Neural cell (in vitro differentiated cells): ENCODE data around the gene IL20RB. TPM values are rescaled to one million over a fixed set of nuclear protein-coding genes. Genes with fewer than 3 reads are reported as not detected.

Experiments
- H2AFZ ChIP-seq: fragments of 200-600, 300-800 bp; sonication (generic), shearing (Covaris generic); 2 replicates; pipeline ENCODE4 v1.6.0; 2014; ENCODE audit warnings: low read depth, mild to moderate bottlenecking, antibody characterized with exemption, low read length, moderate library complexity
- H3F3A ChIP-seq: fragments of 200-600 bp; shearing (Covaris generic); 2 replicates; pipeline ENCODE4 v1.6.1; 2016; ENCODE audit warnings: mild to moderate bottlenecking, moderate library complexity, mixed read lengths, antibody characterized with exemption, low read length; ENCODE audit not compliant: insufficient read depth, poor library complexity, severe bottlenecking
- H3K27ac ChIP-seq: fragments of 200-600, 300-800 bp; sonication (generic), shearing (Covaris generic); 2 replicates; pipeline ENCODE4 v1.5.1; 2014; ENCODE audit warnings: mild to moderate bottlenecking, low read length, moderate library complexity
- H3K27me3 ChIP-seq: fragments of 300-800, 200-600 bp; sonication (generic), shearing (Covaris generic); 2 replicates; pipeline ENCODE4 v1.6.0; 2014; ENCODE audit warnings: mild to moderate bottlenecking, low read depth, low read length, moderate library complexity; ENCODE audit not compliant: insufficient read depth
- H3K36me3 ChIP-seq: fragments of 300-800, 200-600 bp; sonication (generic), shearing (Covaris generic); 2 replicates; pipeline ENCODE4 v1.5.1; 2014; ENCODE audit warnings: mild to moderate bottlenecking, antibody characterized with exemption, low read length, moderate library complexity; ENCODE audit not compliant: insufficient read depth
- H3K4me2 ChIP-seq: fragments of 300-800, 200-600 bp; sonication (generic), shearing (Covaris generic); 2 replicates; pipeline ENCODE4 v1.6.0; 2014; ENCODE audit warnings: mild to moderate bottlenecking, low read length
- H3K4me3 ChIP-seq: fragments of 300-800, 200-600 bp; sonication (generic), shearing (Covaris generic); 2 replicates; pipeline ENCODE4 v1.5.1; 2014; ENCODE audit warnings: mild to moderate bottlenecking, low read length, moderate library complexity
- H3K79me2 ChIP-seq: fragments of 200-600 bp; shearing (Covaris generic); replicated peaks from 2 replicates; pipeline ENCODE4 v1.6.0; 2014; ENCODE audit warnings: mild to moderate bottlenecking, low read length, moderate library complexity; ENCODE audit not compliant: insufficient read depth
- H3K9ac ChIP-seq: fragments of 300-800, 200-600 bp; sonication (generic), shearing (Covaris generic); 2 replicates; pipeline ENCODE4 v1.6.1; 2016; ENCODE audit warnings: mild to moderate bottlenecking, low read length, mixed read lengths
- H3K9me2 ChIP-seq: fragments of 200-600 bp; shearing (Covaris generic); 2 replicates; pipeline ENCODE4 v1.6.1; 2016; ENCODE audit warnings: mild to moderate bottlenecking, low read length, mixed read lengths; ENCODE audit not compliant: insufficient read depth
- H3K9me3 ChIP-seq: fragments of 200-600, 300-800 bp; sonication (generic), shearing (Covaris generic); 2 replicates; pipeline ENCODE4 v1.6.1; 2016; ENCODE audit warnings: mild to moderate bottlenecking, mixed run types, low read length, moderate library complexity, mixed read lengths
- H4K20me1 ChIP-seq: fragments of 200-600 bp; shearing (Covaris generic); 2 replicates; pipeline ENCODE4 v1.6.1; 2016; ENCODE audit warnings: mild to moderate bottlenecking, mixed run types; ENCODE audit not compliant: insufficient read depth
- CTCF ChIP-seq: fragments of 450-650 bp; IDR thresholded peaks from 2 replicates; pipeline ENCODE4 v1.5.1; 2014; ENCODE audit warnings: antibody characterized with exemption, mild to moderate bottlenecking, moderate library complexity; ENCODE audit not compliant: poor library complexity, severe bottlenecking
- EP300 ChIP-seq: fragments of 450-650 bp; conservative IDR thresholded peaks from 2 replicates; pipeline ENCODE4 v1.6.1; 2014; ENCODE audit warnings: antibody characterized with exemption, mild to moderate bottlenecking, moderate library complexity; ENCODE audit not compliant: poor library complexity, severe bottlenecking
- EZH2 ChIP-seq: fragments of 200-600, 300-800 bp; shearing (Covaris generic), sonication (generic); IDR thresholded peaks from 2 replicates; pipeline ENCODE4 v1.6.1; 2014; ENCODE audit warnings: antibody characterized with exemption, low read length, borderline replicate concordance, mild to moderate bottlenecking; ENCODE audit not compliant: insufficient read depth, poor library complexity, severe bottlenecking
- MXI1 ChIP-seq: fragments of 450-650 bp; conservative IDR thresholded peaks from 2 replicates; pipeline ENCODE4 v1.6.1; 2014; ENCODE audit warnings: antibody characterized with exemption, mild to moderate bottlenecking; ENCODE audit not compliant: poor library complexity, severe bottlenecking
- POLR2AphosphoS5 ChIP-seq: IDR thresholded peaks from 2 replicates; pipeline ENCODE4 v1.6.1; 2012
- RAD21 ChIP-seq: fragments of 450-650 bp; conservative IDR thresholded peaks from 2 replicates; pipeline ENCODE4 v1.6.1; 2014; ENCODE audit warnings: antibody characterized with exemption, mild to moderate bottlenecking, moderate library complexity
- REST ChIP-seq: IDR thresholded peaks from 2 replicates; pipeline ENCODE4 v1.6.1; 2012; ENCODE audit warnings: borderline replicate concordance
- SMC3 ChIP-seq: fragments of 450-650 bp; conservative IDR thresholded peaks from 2 replicates; pipeline ENCODE4 v1.6.1; 2014; ENCODE audit warnings: antibody characterized with exemption, mild to moderate bottlenecking, moderate library complexity; ENCODE audit not compliant: poor library complexity
- TAF1 ChIP-seq: IDR thresholded peaks from 2 replicates; pipeline ENCODE4 v1.6.1; 2012; ENCODE audit warnings: low read depth
- polyA plus RNA-seq: library from polyadenylated mRNA; depleted of rRNA; stranded (reverse); fragments of >200 nt; gene quantifications from 2 replicates; pipeline ENCODE4 v1.2.3, GENCODE V29; 2014

The IL20RB gene
- polyA plus RNA-seq, 1 donor from 2014 or later = 3.0 TPM

- Histone ChIP-seq H3K79me2 (no peaks in the 10 kb centered on the region), H3F3A (no peaks in the 10 kb centered on the region), H3K4me3 (no peak overlapping the region), H3K36me3 (no peaks in the 10 kb centered on the region), H3K27ac (no peak overlapping the region), H3K9ac (no peak overlapping the region), H3K9me2 (no peaks in the 10 kb centered on the region), H2AFZ (no peak overlapping the region), H3K9me3 (no peaks in the 10 kb centered on the region), H4K20me1 (no peaks in the 10 kb centered on the region), H3K4me2 (no peak overlapping the region), H3K27me3 (no peaks in the 10 kb centered on the region)
- TF ChIP-seq CTCF = no peak
- no peak for TF ChIP-seq MXI1
- no peak for TF ChIP-seq EZH2
- TF ChIP-seq EP300 = no peak
- no peak for TF ChIP-seq REST
- TF ChIP-seq RAD21 = no peak
- no peak for TF ChIP-seq TAF1
- TF ChIP-seq SMC3 = no peak
Observed at GRCh38 chr3:137047240-137047639, 89.5 kb downstream of the IL20RB start.

- no peaks in the 10 kb centered on the region for H4K20me1 ChIP-seq
- H3K4me3 ChIP-seq = no peak overlapping the region
- TF ChIP-seq SMC3 (no peak), EZH2 (no peak), RAD21 (no peak), REST (no peak), CTCF (no peak), POLR2AphosphoS5 (no peak), TAF1 (no peak), MXI1 (no peak), EP300 (no peak)
- H3K4me2 ChIP-seq = no peak overlapping the region
- no peaks in the 10 kb centered on the region for H3K9me3 ChIP-seq
- H3K79me2 ChIP-seq = no peaks in the 10 kb centered on the region
- no peak overlapping the region for H3K9ac ChIP-seq
- H2AFZ ChIP-seq = no peak overlapping the region
- H3K9me2 ChIP-seq = no peaks in the 10 kb centered on the region
- no peaks in the 10 kb centered on the region for H3K27me3 ChIP-seq
- H3K36me3 ChIP-seq = no peaks in the 10 kb centered on the region
- H3K27ac ChIP-seq = no peak overlapping the region
- no peaks in the 10 kb centered on the region for H3F3A ChIP-seq
Observed at GRCh38 chr3:137050281-137050680, 92.5 kb downstream of the IL20RB start.
